Sigmoid colon (tissue), 3 donors: ENCODE results near the gene LGR6.

Experiments
- CTCF ChIP-seq, 4 experiments: fragments of 450-650 bp in 3 of 4; fragments of 200-600 bp in 1 of 4; IDR thresholded peaks; one replicate each; pipeline ENCODE4 v1.5.1; 2016 to 2019; ENCODE audit warnings: antibody characterized with exemption in 4 of 4, mild to moderate bottlenecking in 3 of 4, moderate library complexity in 2 of 4
- POLR2A ChIP-seq, 2 donors: fragments of 450-650 bp; IDR thresholded peaks; one replicate each; pipeline ENCODE4 v1.6.1; 2016; ENCODE audit warnings: antibody characterized with exemption in 2 of 2, mild to moderate bottlenecking in 2 of 2, moderate library complexity in 2 of 2

DNA sequence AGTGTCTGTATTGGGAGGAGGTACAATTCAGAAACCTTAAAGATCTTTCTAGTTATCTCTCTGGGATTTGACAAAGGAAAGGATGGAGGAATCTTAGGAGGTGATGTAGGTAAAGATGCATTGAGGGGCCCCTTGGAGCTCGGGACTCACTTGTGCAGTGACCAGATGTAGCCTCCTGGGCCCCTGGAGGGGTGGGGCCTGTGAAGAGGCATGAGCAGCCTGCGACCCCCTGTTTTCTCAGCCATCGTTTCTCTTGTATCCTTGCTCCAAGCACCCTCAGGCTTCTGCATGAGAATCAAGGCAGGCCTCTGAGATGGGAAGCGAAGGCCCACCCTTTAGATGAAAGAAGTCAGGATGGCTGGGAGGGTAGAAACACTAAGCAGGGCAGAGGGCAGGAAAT lies 39.6 kb downstream of the LGR6 start:
- TF ChIP-seq CTCF (IDR thresholded peaks at IDR 0.05): no peak
- TF ChIP-seq POLR2A (IDR thresholded peaks at IDR 0.05): no peak
